HG02870 (cell line): ENCODE measurements around the gene SLC29A4.

ENCODE experiments used
- ATAC-seq: cut with Tn5 transposase; IDR thresholded peaks from one replicate; pipeline ENCODE4 v1.9.1; 2021; ENCODE audit warnings: mild to moderate bottlenecking, moderate library complexity; ENCODE audit not compliant: unreplicated experiment

Gene SLC29A4

DNA sequence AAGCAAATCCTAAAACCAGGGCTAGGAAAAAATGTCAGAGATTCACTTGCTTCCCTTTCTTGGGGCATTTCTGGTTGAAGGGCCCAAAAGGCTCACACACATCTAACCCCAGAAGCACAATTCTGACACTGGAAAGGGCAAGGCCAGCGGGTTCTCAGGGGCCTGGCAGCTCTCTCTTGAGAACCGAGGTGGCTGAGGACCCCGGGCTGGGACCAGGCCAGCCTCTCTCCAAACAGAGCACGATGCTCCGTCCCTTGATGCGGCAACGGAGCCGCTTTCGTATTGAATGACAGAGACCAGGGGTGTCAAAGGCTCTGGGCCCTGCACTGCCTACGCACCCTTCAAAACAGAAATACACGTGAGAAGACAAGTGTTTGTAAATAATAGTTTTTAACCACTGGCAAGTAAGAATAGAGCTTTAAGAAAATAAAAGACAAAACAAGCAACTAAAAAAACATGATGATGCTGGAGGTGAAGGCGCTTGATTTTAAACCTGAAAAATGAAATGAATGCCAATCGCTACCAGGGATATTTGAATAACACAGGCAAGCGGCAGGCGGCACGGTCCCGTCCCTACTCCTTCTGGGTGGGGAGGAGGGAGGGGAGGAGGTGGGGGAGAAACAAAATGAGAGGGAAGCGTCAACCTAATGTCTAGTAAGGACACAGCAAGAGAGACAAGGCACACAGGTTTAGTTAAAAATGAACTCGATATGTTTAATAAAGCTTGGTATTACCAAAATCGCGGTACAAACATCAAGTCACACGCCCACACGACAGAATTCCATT, 68.0 kb downstream of the SLC29A4 start:
- ATAC-seq: no peak

- ATAC-seq: no peak
Observed at GRCh38 chr7:5351507-5352265, 68.9 kb downstream of the SLC29A4 start.

DNA sequence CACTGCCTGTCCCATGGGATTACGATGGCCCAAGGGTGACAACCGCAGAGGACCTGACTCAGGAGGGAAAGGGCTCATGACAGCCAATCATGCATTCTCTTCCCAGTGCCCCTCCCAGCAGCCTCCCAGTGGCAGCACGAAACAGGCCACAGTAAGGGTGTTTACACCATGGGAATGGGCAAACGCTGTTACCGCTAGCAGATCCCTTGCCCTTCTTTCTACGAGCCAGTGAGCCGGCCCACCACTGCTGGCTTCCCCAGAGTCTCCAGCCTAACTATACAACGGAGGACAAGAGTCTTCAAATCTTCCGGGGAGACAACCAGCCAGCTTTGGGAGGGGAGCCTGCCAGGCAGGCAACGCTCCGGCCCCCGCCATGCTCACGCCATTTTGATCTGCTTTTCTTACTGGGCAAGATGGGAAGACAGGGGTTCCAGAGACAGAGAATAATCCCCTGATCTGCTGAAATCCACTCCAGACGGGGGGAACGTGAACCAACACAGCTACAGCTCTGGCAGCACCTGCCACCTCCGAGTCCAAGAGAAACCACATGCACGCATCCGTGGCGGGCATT, 69.8 kb downstream of the SLC29A4 start:
- no peak for ATAC-seq

DNA sequence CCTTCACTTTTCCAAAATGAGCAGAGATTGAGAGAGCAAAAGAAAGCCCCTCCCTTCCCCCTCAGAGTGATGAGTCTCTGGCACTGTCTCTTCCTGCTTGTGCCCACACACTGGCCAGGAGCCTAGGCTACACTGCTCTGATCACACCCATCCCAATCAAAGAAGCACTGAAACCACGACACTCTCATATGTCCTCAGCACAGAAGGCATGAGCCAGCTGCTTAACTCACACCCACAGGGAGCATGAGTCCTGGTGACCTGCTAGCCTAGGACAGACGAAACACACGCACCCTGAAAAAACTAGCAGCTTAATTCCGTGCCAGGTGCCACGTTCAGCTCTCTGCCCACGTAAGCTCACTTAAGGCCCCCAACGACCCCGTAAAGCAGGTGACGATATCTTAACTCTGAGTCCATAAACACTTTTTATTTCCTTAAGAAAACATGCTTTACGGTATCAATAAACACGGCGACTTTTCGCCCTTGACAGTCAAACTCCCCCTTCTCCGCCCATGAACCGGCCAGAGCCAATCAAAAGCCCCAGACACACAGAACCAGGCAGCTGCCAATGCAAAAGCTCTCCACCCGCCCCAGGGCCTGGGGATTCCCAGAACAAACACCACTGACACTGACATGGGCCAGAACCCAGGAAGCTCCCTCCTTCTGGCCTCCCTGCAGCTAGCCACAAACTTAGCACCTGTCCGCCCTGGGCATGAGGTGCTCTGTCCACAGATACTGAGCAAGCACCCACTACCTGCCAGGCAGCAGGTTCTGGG, 71.9 kb downstream of the SLC29A4 start:
- ATAC-seq: peak; percentile 44
